HepG2 (cell line): Measurements from ENCODE around the gene EPB41L5. TPM values are rescaled to one million over a fixed set of nuclear protein-coding genes. Genes with fewer than 3 reads are reported as not detected.

Source experiments
- ARID5B ChIP-seq: IDR thresholded peaks from 2 replicates; pipeline ENCODE4 v1.4.0; 2020; ENCODE audit warnings: mild to moderate bottlenecking, missing genetic modification reagents
- CEBPG ChIP-seq: IDR thresholded peaks from 2 replicates; pipeline ENCODE4 v1.6.1; 2016
- FOXC1 ChIP-seq: sonication (generic); formaldehyde crosslinking; IDR thresholded peaks from 2 replicates; pipeline ENCODE4 v1.8.0; 2022; ENCODE audit warnings: mild to moderate bottlenecking, missing genetic modification reagents, borderline replicate concordance
- GATAD2A ChIP-seq: IDR thresholded peaks from 2 replicates; pipeline ENCODE4 v1.6.1; 2016
- HNRNPUL1 ChIP-seq: fragments of 200-400 bp; formaldehyde crosslinking; IDR thresholded peaks from 2 replicates; pipeline ENCODE4 v1.6.1; 2017; ENCODE audit warnings: low read depth, mild to moderate bottlenecking, low read length, moderate library complexity
- MZF1 ChIP-seq: sonication (generic); formaldehyde crosslinking; IDR thresholded peaks from 2 replicates; pipeline ENCODE4 v1.8.1; 2023; ENCODE audit warnings: mild to moderate bottlenecking, missing genetic modification reagents, borderline replicate concordance
- PRDM4 ChIP-seq: sonication (generic); formaldehyde crosslinking; IDR thresholded peaks from 2 replicates; pipeline ENCODE4 v1.9.0; 2021; ENCODE audit warnings: missing genetic modification reagents, borderline replicate concordance
- RFX5 ChIP-seq: IDR thresholded peaks from 2 replicates; pipeline ENCODE4 v1.6.1; 2011; ENCODE audit warnings: low read depth, low read length, improper control_type of control experiment
- ZNF260 ChIP-seq: sonication (generic); formaldehyde crosslinking; IDR thresholded peaks from 2 replicates; pipeline ENCODE4 v1.4.0; 2020; ENCODE audit warnings: missing genetic modification reagents, low read depth, mild to moderate bottlenecking, borderline replicate concordance
- ZNF333 ChIP-seq: sonication (generic); formaldehyde crosslinking; IDR thresholded peaks from 2 replicates; pipeline ENCODE4 v1.4.0; 2020; ENCODE audit warnings: mild to moderate bottlenecking, missing genetic modification reagents, borderline replicate concordance
- ZNF501 ChIP-seq: sonication (generic); formaldehyde crosslinking; IDR thresholded peaks from 2 replicates; pipeline ENCODE4 v1.5.1; 2020; ENCODE audit warnings: mild to moderate bottlenecking, moderate library complexity, missing genetic modification reagents
- ZNF660 ChIP-seq: sonication (generic); formaldehyde crosslinking; IDR thresholded peaks from 2 replicates; pipeline ENCODE4 v1.5.1; 2020; ENCODE audit warnings: mild to moderate bottlenecking, low read depth, missing genetic modification reagents, borderline replicate concordance
- ZNF883 ChIP-seq: sonication (generic); formaldehyde crosslinking; IDR thresholded peaks from 2 replicates; pipeline ENCODE4 v1.5.1; 2020; ENCODE audit warnings: mild to moderate bottlenecking, missing genetic modification reagents; ENCODE audit errors: not compliant biosample characterization
- ZSCAN30 ChIP-seq: sonication (generic); formaldehyde crosslinking; IDR thresholded peaks from 2 replicates; pipeline ENCODE4 v1.5.0; 2020; ENCODE audit warnings: mild to moderate bottlenecking, missing genetic modification reagents
- polyA plus RNA-seq, 8 experiments: library from polyadenylated mRNA; depleted of rRNA in 3 of 8; stranded (reverse) in 7 of 8; unstranded in 1 of 8; fragments of >200 nt; fragmentation: Illumina TruSeq in 4 of 8; extraction: Trizol in 4 of 8; gene quantifications; 2 replicates each; pipeline versions ENCODE4 v1.2.1 to v1.2.3, GENCODE V29; 2011 to 2016; ENCODE audit warnings: low read depth in 4 of 8, missing spikeins in 1 of 8, mixed read lengths in 1 of 8; ENCODE audit not compliant: insufficient read depth in 1 of 8
- total RNA-seq, 5 experiments: library from RNA; depleted of rRNA; stranded (reverse); fragments of >200 nt; fragmentation: Illumina TruSeq; extraction: Trizol; gene quantifications; 2 replicates each; pipeline ENCODE4 v1.2.3, GENCODE V29; 2016; ENCODE audit warnings: low read depth in 1 of 5
- TF ChIP-seq, protein P1 (sequence below): sonication (generic); formaldehyde crosslinking; IDR thresholded peaks from 2 replicates; pipeline ENCODE4 v1.9.0; 2021; ENCODE audit warnings: mild to moderate bottlenecking, missing genetic modification reagents
- TF ChIP-seq, protein P2 (sequence below): sonication (generic); formaldehyde crosslinking; IDR thresholded peaks from 2 replicates; pipeline ENCODE4 v1.4.0; 2020; ENCODE audit warnings: missing genetic modification reagents

Gene EPB41L5
- total and polyA plus RNA-seq, 2 of the 13 experiments (the other 11 are each of a cell fraction or from before 2014, with no cell fraction given): 40.5 to 47.5 TPM

DNA sequence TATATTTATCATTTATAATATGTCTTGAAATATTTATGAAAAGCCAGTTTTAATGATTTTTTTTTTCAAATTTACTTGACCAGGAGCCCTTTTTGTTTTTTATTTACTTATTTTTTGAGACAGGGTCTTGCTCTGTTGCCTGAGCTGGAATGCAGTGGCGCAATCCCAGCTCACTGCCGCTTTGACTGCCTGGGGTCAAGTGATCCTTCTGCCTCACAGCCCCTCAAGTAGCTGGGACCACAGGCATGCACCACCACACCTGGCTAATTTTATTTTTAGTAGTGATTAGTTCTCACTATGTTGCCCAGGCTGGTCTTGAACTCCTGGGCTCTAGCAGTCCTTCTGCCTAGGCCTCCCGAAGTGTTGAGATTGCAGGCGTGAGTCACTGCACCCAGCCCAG, 5.7 kb downstream of the EPB41L5 start (continued):
- TF ChIP-seq, protein P1, sequence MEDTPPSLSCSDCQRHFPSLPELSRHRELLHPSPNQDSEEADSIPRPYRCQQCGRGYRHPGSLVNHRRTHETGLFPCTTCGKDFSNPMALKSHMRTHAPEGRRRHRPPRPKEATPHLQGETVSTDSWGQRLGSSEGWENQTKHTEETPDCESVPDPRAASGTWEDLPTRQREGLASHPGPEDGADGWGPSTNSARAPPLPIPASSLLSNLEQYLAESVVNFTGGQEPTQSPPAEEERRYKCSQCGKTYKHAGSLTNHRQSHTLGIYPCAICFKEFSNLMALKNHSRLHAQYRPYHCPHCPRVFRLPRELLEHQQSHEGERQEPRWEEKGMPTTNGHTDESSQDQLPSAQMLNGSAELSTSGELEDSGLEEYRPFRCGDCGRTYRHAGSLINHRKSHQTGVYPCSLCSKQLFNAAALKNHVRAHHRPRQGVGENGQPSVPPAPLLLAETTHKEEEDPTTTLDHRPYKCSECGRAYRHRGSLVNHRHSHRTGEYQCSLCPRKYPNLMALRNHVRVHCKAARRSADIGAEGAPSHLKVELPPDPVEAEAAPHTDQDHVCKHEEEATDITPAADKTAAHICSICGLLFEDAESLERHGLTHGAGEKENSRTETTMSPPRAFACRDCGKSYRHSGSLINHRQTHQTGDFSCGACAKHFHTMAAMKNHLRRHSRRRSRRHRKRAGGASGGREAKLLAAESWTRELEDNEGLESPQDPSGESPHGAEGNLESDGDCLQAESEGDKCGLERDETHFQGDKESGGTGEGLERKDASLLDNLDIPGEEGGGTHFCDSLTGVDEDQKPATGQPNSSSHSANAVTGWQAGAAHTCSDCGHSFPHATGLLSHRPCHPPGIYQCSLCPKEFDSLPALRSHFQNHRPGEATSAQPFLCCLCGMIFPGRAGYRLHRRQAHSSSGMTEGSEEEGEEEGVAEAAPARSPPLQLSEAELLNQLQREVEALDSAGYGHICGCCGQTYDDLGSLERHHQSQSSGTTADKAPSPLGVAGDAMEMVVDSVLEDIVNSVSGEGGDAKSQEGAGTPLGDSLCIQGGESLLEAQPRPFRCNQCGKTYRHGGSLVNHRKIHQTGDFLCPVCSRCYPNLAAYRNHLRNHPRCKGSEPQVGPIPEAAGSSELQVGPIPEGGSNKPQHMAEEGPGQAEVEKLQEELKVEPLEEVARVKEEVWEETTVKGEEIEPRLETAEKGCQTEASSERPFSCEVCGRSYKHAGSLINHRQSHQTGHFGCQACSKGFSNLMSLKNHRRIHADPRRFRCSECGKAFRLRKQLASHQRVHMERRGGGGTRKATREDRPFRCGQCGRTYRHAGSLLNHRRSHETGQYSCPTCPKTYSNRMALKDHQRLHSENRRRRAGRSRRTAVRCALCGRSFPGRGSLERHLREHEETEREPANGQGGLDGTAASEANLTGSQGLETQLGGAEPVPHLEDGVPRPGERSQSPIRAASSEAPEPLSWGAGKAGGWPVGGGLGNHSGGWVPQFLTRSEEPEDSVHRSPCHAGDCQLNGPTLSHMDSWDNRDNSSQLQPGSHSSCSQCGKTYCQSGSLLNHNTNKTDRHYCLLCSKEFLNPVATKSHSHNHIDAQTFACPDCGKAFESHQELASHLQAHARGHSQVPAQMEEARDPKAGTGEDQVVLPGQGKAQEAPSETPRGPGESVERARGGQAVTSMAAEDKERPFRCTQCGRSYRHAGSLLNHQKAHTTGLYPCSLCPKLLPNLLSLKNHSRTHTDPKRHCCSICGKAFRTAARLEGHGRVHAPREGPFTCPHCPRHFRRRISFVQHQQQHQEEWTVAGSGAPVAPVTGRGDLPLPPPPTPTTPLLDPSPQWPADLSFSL (CRISPR knock-in tag): no peak
- no peak for TF ChIP-seq RFX5
- TF ChIP-seq HNRNPUL1: no peak
- peak; percentile 74; the same call in 1 of the 2 replicates for TF ChIP-seq CEBPG (CRISPR knock-in tag)
- peak; percentile 61; the same call in 1 of the 2 replicates for TF ChIP-seq GATAD2A
- TF ChIP-seq ZNF501: no peak
- TF ChIP-seq ARID5B (CRISPR knock-in tag): peak; percentile 10; the same call in 1 of the 2 replicates
- no peak for TF ChIP-seq ZNF260 (CRISPR knock-in tag)
- TF ChIP-seq ZNF883 (CRISPR knock-in tag): no peak
- TF ChIP-seq FOXC1: no peak
- no peak for TF ChIP-seq ZNF333 (CRISPR knock-in tag)
- TF ChIP-seq, protein P2, sequence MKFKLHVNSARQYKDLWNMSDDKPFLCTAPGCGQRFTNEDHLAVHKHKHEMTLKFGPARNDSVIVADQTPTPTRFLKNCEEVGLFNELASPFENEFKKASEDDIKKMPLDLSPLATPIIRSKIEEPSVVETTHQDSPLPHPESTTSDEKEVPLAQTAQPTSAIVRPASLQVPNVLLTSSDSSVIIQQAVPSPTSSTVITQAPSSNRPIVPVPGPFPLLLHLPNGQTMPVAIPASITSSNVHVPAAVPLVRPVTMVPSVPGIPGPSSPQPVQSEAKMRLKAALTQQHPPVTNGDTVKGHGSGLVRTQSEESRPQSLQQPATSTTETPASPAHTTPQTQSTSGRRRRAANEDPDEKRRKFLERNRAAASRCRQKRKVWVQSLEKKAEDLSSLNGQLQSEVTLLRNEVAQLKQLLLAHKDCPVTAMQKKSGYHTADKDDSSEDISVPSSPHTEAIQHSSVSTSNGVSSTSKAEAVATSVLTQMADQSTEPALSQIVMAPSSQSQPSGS (CRISPR knock-in tag): no peak
- no peak for TF ChIP-seq MZF1 (CRISPR knock-in tag)
- no peak for TF ChIP-seq ZSCAN30 (CRISPR knock-in tag)
- no peak for TF ChIP-seq PRDM4 (CRISPR knock-in tag)
- no peak for TF ChIP-seq ZNF660 (CRISPR knock-in tag)
